ENCODE results near the gene DCAF4.
"Not testable (repeated sequence)": the region's sequence is repeated elsewhere in the genome, so short reads cannot be mapped to it uniquely, and the experiment has no call there.

Gene DCAF4

GRCh38 chr14:72932893-72933292 is 6.6 kb downstream of the DCAF4 start:
- no peak for DNase-seq (ENCODE audit: low read depth in 2 of 2)

GRCh38 chr14:72939630-72940029 is 13.4 kb downstream of the DCAF4 start:
- DNase-seq (ENCODE audit: low read depth in 2 of 2) = no peak

GRCh38 chr14:72941286-72941985 is 15.2 kb downstream of the DCAF4 start:
- DNase-seq (ENCODE audit: low read depth in 2 of 2) = no peak

GRCh38 chr14:72942934-72943333 is 16.7 kb downstream of the DCAF4 start:
- DNase-seq (ENCODE audit: low read depth in 2 of 2) = no peak

- DNase-seq (ENCODE audit: low read depth in 2 of 2) = no peak
Measured at GRCh38 chr14:72943876-72944430, 17.7 kb downstream of the DCAF4 start.

GRCh38 chr14:72945356-72946027 is 19.2 kb downstream of the DCAF4 start:
- no peak for DNase-seq (ENCODE audit: low read depth in 2 of 2)

GRCh38 chr14:72946491-72946890 is 20.2 kb downstream of the DCAF4 start:
- no peak for DNase-seq (ENCODE audit: low read depth in 2 of 2)

- DNase-seq (ENCODE audit: low read depth in 2 of 2) = no peak
Measured at GRCh38 chr14:72947366-72948160, 21.3 kb downstream of the DCAF4 start.

GRCh38 chr14:72948481-72949138 is 22.3 kb downstream of the DCAF4 start:
- DNase-seq (ENCODE audit: low read depth in 2 of 2) = peak in 1 of 2 donors; percentile 59

- DNase-seq (ENCODE audit: low read depth in 2 of 2) = no peak
Measured at GRCh38 chr14:72952171-72952570, 25.9 kb downstream of the DCAF4 start.

- DNase-seq (ENCODE audit: low read depth in 2 of 2) = not testable (repeated sequence)
Measured at GRCh38 chr14:72956741-72957140, 30.5 kb downstream of the DCAF4 start.

- no peak for DNase-seq (ENCODE audit: low read depth in 2 of 2)
Measured at GRCh38 chr14:72957213-72957612, 30.9 kb downstream of the DCAF4 start.

- no peak for DNase-seq (ENCODE audit: low read depth in 2 of 2)
Measured at GRCh38 chr14:72958548-72958947, 32.3 kb downstream of the DCAF4 start.

- not testable (repeated sequence) for DNase-seq (ENCODE audit: low read depth in 2 of 2)
Measured at GRCh38 chr14:72961016-72961415, 34.8 kb downstream of the DCAF4 start.

- DNase-seq (ENCODE audit: low read depth in 2 of 2) = no peak
Measured at GRCh38 chr14:72961579-72962335, 35.5 kb downstream of the DCAF4 start.

- not testable (repeated sequence) for DNase-seq (ENCODE audit: low read depth in 2 of 2)
Measured at GRCh38 chr14:72962336-72962754, 36.1 kb downstream of the DCAF4 start.

GRCh38 chr14:72962829-72963312 is 36.6 kb downstream of the DCAF4 start:
- no peak for DNase-seq (ENCODE audit: low read depth in 2 of 2)

- DNase-seq (ENCODE audit: low read depth in 2 of 2) = no peak
Measured at GRCh38 chr14:72965249-72965648, 39.0 kb downstream of the DCAF4 start.

- no peak for DNase-seq (ENCODE audit: low read depth in 2 of 2)
Measured at GRCh38 chr14:72966038-72966437, 39.8 kb downstream of the DCAF4 start.

GRCh38 chr14:72968316-72968715 is 42.1 kb downstream of the DCAF4 start:
- DNase-seq (ENCODE audit: low read depth in 2 of 2) = no peak
